Panc1 (cell line): ENCODE results near the gene EEF1A1. TPM values are rescaled to one million over a fixed set of nuclear protein-coding genes. Genes with fewer than 3 reads are reported as not detected.

Experiments used
- ATAC-seq: fragments of 200-7000 bp; cut with Tn5 transposase; 2 replicates; pipeline ENCODE4 v1.9.1; 2020; ENCODE audit warnings: mild to moderate bottlenecking, moderate library complexity
- BruUV-seq: library from RNA; stranded (reverse); fragments of 400-500 nt; replicated peaks from 2 replicates; lab custom pipeline; 2021; lab: Mats Ljungman, UMichigan
- CTCF ChIA-PET: fragments of 300-600 bp; sonication (Branson Sonifier 250); formaldehyde crosslinking; loops from one replicate; lab custom pipeline; 2022; ENCODE audit warnings: antibody characterized with exemption; lab: Charles Lee
- POLR2A ChIA-PET: fragments of 300-600 bp; sonication (Branson Sonifier 250); formaldehyde crosslinking; loops from one replicate; lab custom pipeline; 2022; ENCODE audit warnings: antibody characterized with exemption; lab: Charles Lee
- DNase-seq: peaks from one replicate; pipeline ENCODE4 v3.0.0-alpha.2; 2010; ENCODE audit warnings: low read depth, low spot score
- H3K27ac ChIP-seq: 2 replicates; pipeline ENCODE4 v1.5.1; 2011; ENCODE audit warnings: mild to moderate bottlenecking, low read length, inconsistent platforms
- H3K27me3 ChIP-seq: fragments of 200-500 bp; sonication (Bioruptor generic); 2 replicates; pipeline ENCODE4 v1.6.0; 2014; ENCODE audit warnings: low read length, inconsistent platforms; ENCODE audit not compliant: control insufficient read depth, insufficient read depth
- H3K36me3 ChIP-seq: fragments of 200-500 bp; sonication (Bioruptor generic); 2 replicates; pipeline ENCODE4 v1.5.1; 2014; ENCODE audit warnings: inconsistent platforms, mild to moderate bottlenecking, low read length, moderate library complexity; ENCODE audit not compliant: control insufficient read depth, insufficient read depth
- H3K4me1 ChIP-seq: 2 replicates; pipeline ENCODE4 v1.5.1; 2011; ENCODE audit warnings: inconsistent platforms, mild to moderate bottlenecking, low read length, moderate library complexity; ENCODE audit not compliant: control insufficient read depth, insufficient read depth
- H3K4me3 ChIP-seq, 2 experiments: 2 replicates each; pipeline ENCODE4 v1.5.1; 2011 to 2012; ENCODE audit warnings: low read depth in 2 of 2, low read length in 2 of 2, mild to moderate bottlenecking in 2 of 2, inconsistent platforms in 1 of 2, moderate library complexity in 1 of 2
- H3K9me3 ChIP-seq: fragments of 200-500 bp; sonication (Bioruptor generic); 2 replicates; pipeline ENCODE4 v1.5.1; 2014; ENCODE audit warnings: low read depth, mild to moderate bottlenecking, inconsistent platforms, low read length, moderate library complexity; ENCODE audit not compliant: control insufficient read depth, insufficient read depth
- CTCF ChIP-seq: fragments of 450-650 bp; IDR thresholded peaks from 2 replicates; pipeline ENCODE4 v1.5.1; 2017; ENCODE audit warnings: mild to moderate bottlenecking
- POLR2AphosphoS5 ChIP-seq: IDR thresholded peaks from 2 replicates; pipeline ENCODE4 v1.6.1; 2012; ENCODE audit warnings: mild to moderate bottlenecking, low read depth, low read length, moderate library complexity
- REST ChIP-seq, 2 experiments: IDR thresholded peaks; 2 replicates each; pipeline ENCODE4 v1.6.1; 2011 to 2012; ENCODE audit warnings: low read depth in 2 of 2, control low read depth in 1 of 2, low read length in 1 of 2, mild to moderate bottlenecking in 1 of 2, moderate library complexity in 1 of 2; ENCODE audit not compliant: insufficient read depth in 1 of 2
- SIN3A ChIP-seq: IDR thresholded peaks from 2 replicates; pipeline ENCODE4 v1.6.1; 2012; ENCODE audit warnings: low read depth, mild to moderate bottlenecking, low read length, moderate library complexity, borderline replicate concordance; ENCODE audit not compliant: insufficient read depth
- TCF7L2 ChIP-seq: IDR thresholded peaks from 2 replicates; pipeline ENCODE4 v1.6.1; 2011; ENCODE audit warnings: mild to moderate bottlenecking, low read depth, low read length, inconsistent platforms
- in situ Hi-C: cut with HindIII; loops from 2 replicates; pipeline ENCODE4 v1.10.0; 2016; ENCODE audit warnings: low sequenced_read_pairs, low pct_unique_long_range_greater_than_20kb
- intact Hi-C: fragments of 100-400 bp; cut with micrococcal nuclease; formaldehyde crosslinking; loops from one replicate; pipeline ENCODE4 v1.10.0; 2022; ENCODE audit not compliant: unreplicated experiment
- total RNA-seq: library from RNA; stranded (reverse); gene quantifications from one replicate; pipeline ENCODE4 v1.2.1, GENCODE V29; 2021; ENCODE audit not compliant: unreplicated experiment

EEF1A1 gene
- total RNA-seq, 1 experiment from 2014 or later, result 10,069 TPM

GRCh38 chr6:73491377-73491776 is 29.5 kb downstream of the EEF1A1 start:
- no peak for ATAC-seq
- DNase-seq, result no peak
- intact Hi-C loops, result no loop called here
- H3K36me3 ChIP-seq, result peaks cover 17% of the 10 kb centered on the region
- H3K4me3 ChIP-seq, result no peak overlapping the region
- no peak for TF ChIP-seq SIN3A
- TF ChIP-seq POLR2AphosphoS5, result no peak
- TF ChIP-seq TCF7L2, result no peak
- no peak for TF ChIP-seq REST (IDR thresholded peaks at IDR 0.05; ENCODE audit: insufficient read depth in 1 of 2, low read depth in 2 of 2, low read length in 1 of 2)
- no peak for TF ChIP-seq CTCF
- H3K27ac ChIP-seq, result no peak overlapping the region
- no peaks in the 10 kb centered on the region for H3K9me3 ChIP-seq
- H3K27me3 ChIP-seq, result no peaks in the 10 kb centered on the region
- ChIA-PET CTCF (no interaction called here), POLR2A (interaction anchor here (0.6 to 0.7 kb wide), 2 partner anchors 91 to 212 kb away, joined by 6 to 9 read pairs; no protein-coding TSS in a partner anchor)
- H3K4me1 ChIP-seq, result no peaks in the 10 kb centered on the region
- in situ Hi-C loops, result loop anchor here (25.0 kb wide), 1 partner anchor 121 kb away; no protein-coding TSS in a partner anchor
- TSS peak; percentile 47 for BruUV-seq

- in situ Hi-C loops (loop anchor here (25.0 kb wide), 1 partner anchor 125 kb away; no protein-coding TSS in a partner anchor), intact Hi-C loops (no loop called here)
- Histone ChIP-seq H3K27me3 (no peaks in the 10 kb centered on the region), H3K4me1 (no peaks in the 10 kb centered on the region), H3K27ac (no peak overlapping the region), H3K4me3 (no peak overlapping the region), H3K36me3 (peaks cover 16% of the 10 kb centered on the region), H3K9me3 (no peaks in the 10 kb centered on the region)
- TF ChIP-seq REST (IDR thresholded peaks at IDR 0.05; ENCODE audit: insufficient read depth in 1 of 2, low read depth in 2 of 2, low read length in 1 of 2), result no peak
- no peak for TF ChIP-seq CTCF
- TF ChIP-seq TCF7L2, result no peak
- TF ChIP-seq POLR2AphosphoS5, result no peak
- TF ChIP-seq SIN3A, result no peak
- ChIA-PET CTCF (interaction anchor here (0.6 kb wide), 1 partner anchor 26 kb away, joined by 3 read pairs; the partner anchor contains the start of gene MTO1), POLR2A (no interaction called here)
- no peak for ATAC-seq
- BruUV-seq, result no TSS peak
- no peak for DNase-seq
Measured at GRCh38 chr6:73487473-73487872, 33.4 kb downstream of the EEF1A1 start.
